ENCODE data around the gene NRXN2.

The NRXN2 gene

GRCh38 chr11:64560941-64561340, 162.1 kb downstream of the NRXN2 start:
- DNase-seq: no peak

GRCh38 chr11:64560139-64560771, 162.7 kb downstream of the NRXN2 start:
- DNase-seq: no peak

GRCh38 chr11:64559351-64560138, 163.5 kb downstream of the NRXN2 start:
- DNase-seq: no peak

- DNase-seq: no peak
Observed at GRCh38 chr11:64558869-64559268, 164.1 kb downstream of the NRXN2 start.

GRCh38 chr11:64558065-64558745, 164.8 kb downstream of the NRXN2 start:
- no peak for DNase-seq

- DNase-seq: no peak
Observed at GRCh38 chr11:64556721-64557250, 166.2 kb downstream of the NRXN2 start.
